OCI-LY7 (cell line): ENCODE results near the gene TPRG1.

Source experiments
- EZH2phosphoT487 ChIP-seq: fragments of 200-600 bp; sonication (generic); IDR thresholded peaks from 2 replicates; pipeline ENCODE4 v1.6.1; 2018; ENCODE audit warnings: low read depth, borderline replicate concordance, mild to moderate bottlenecking, mixed run types, antibody characterized with exemption, low read length, moderate library complexity, mixed read lengths
- TF ChIP-seq, protein P1 (sequence below): fragments of 200-600 bp; sonication (generic); conservative IDR thresholded peaks from 2 replicates; pipeline ENCODE4 v1.5.1; 2014; ENCODE audit warnings: mild to moderate bottlenecking, antibody characterized with exemption, low read length, moderate library complexity, mixed read lengths

DNA sequence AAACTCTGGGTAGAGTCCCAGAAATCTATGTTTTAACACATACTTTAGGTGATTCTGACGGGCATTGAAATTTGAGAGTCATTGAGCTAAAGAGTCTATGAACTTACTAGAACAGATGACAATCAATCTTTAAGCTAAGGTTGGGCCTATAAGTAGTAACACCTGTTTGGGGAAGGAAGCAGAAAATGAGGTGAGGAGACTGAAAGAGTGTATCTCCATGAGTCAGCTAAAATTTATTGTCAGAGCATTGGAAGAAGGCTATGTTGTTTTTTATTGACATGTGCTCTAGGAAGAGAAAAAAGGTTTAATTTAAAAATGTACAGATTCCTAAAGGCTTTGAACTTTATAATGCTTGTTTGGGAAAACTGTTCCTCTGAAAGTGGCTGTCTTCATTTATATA, 42.9 kb downstream of the TPRG1 start:
- TF ChIP-seq, protein P1, sequence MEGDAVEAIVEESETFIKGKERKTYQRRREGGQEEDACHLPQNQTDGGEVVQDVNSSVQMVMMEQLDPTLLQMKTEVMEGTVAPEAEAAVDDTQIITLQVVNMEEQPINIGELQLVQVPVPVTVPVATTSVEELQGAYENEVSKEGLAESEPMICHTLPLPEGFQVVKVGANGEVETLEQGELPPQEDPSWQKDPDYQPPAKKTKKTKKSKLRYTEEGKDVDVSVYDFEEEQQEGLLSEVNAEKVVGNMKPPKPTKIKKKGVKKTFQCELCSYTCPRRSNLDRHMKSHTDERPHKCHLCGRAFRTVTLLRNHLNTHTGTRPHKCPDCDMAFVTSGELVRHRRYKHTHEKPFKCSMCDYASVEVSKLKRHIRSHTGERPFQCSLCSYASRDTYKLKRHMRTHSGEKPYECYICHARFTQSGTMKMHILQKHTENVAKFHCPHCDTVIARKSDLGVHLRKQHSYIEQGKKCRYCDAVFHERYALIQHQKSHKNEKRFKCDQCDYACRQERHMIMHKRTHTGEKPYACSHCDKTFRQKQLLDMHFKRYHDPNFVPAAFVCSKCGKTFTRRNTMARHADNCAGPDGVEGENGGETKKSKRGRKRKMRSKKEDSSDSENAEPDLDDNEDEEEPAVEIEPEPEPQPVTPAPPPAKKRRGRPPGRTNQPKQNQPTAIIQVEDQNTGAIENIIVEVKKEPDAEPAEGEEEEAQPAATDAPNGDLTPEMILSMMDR: no peak
- TF ChIP-seq EZH2phosphoT487: no peak
